NT2/D1 (cell line): Measurements from ENCODE around the gene SLC33A1.
"Not testable (repeated sequence)": the region's sequence is repeated elsewhere in the genome, so short reads cannot be mapped to it uniquely, and the experiment has no call there.

Experiments used
- DNase-seq: peaks from one replicate; pipeline ENCODE4 v3.0.0-alpha.2; 2011; ENCODE audit warnings: low read depth, low spot score
- H3K27me3 ChIP-seq: 2 replicates; pipeline ENCODE4 v1.6.0; 2011; ENCODE audit warnings: mild to moderate bottlenecking; ENCODE audit not compliant: insufficient read length, insufficient read depth
- H3K36me3 ChIP-seq: 2 replicates; pipeline ENCODE4 v1.6.1; 2011; ENCODE audit warnings: mild to moderate bottlenecking, low read length, mixed read lengths; ENCODE audit not compliant: insufficient read depth, insufficient read length
- H3K4me1 ChIP-seq: 2 replicates; pipeline ENCODE4 v1.5.1; 2011; ENCODE audit not compliant: insufficient read depth, insufficient read length
- H3K4me3 ChIP-seq: 2 replicates; pipeline ENCODE4 v1.5.1; 2011; ENCODE audit warnings: low read depth; ENCODE audit not compliant: insufficient read length
- H3K9ac ChIP-seq: 2 replicates; pipeline ENCODE4 v1.6.0; 2011; ENCODE audit warnings: low read depth; ENCODE audit not compliant: insufficient read length
- H3K9me3 ChIP-seq: 2 replicates; pipeline ENCODE4 v1.5.1; 2011; ENCODE audit warnings: mild to moderate bottlenecking, low read length; ENCODE audit not compliant: insufficient read depth
- SUZ12 ChIP-seq: IDR thresholded peaks from 2 replicates; pipeline ENCODE4 v1.6.1; 2011; ENCODE audit not compliant: insufficient read length, insufficient read depth; ENCODE audit errors: extremely low read depth
- YY1 ChIP-seq: IDR thresholded peaks from 2 replicates; pipeline ENCODE4 v1.6.1; 2011; ENCODE audit not compliant: insufficient read length, insufficient read depth
- ZNF274 ChIP-seq: IDR thresholded peaks from 2 replicates; pipeline ENCODE4 v1.6.1; 2011; ENCODE audit warnings: mild to moderate bottlenecking, low read depth, low read length

Gene SLC33A1

DNA sequence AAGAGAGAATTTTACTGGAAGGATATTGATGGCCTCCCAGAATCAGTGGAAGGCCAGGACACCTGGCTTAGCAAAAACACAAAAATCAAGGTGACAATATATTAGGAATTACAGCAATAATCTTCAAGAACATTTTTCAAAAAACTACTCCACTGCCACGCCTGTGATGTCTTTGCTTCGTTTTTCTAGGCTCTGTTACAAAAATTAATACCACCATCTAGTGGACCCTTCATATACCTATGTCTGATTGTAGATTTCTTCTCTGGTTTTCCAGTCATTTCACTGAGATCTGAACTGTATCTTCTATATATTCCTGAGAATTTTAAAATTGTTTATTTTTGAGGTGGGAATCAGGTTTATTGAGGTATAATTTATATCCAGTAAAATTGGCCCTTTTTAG is 5.6 kb upstream of the SLC33A1 start:
- no peaks in the 10 kb centered on the region for H3K27me3 ChIP-seq
- no peaks in the 10 kb centered on the region for H3K36me3 ChIP-seq
- no peak overlapping the region for H3K9ac ChIP-seq
- DNase-seq, result no peak
- H3K9me3 ChIP-seq, result no peaks in the 10 kb centered on the region; the same call in 1 of the 2 replicates
- no peaks in the 10 kb centered on the region for H3K4me1 ChIP-seq
- no peak for TF ChIP-seq YY1
- no peak for TF ChIP-seq ZNF274
- no peak for TF ChIP-seq SUZ12
- H3K4me3 ChIP-seq, result no peak overlapping the region

DNA sequence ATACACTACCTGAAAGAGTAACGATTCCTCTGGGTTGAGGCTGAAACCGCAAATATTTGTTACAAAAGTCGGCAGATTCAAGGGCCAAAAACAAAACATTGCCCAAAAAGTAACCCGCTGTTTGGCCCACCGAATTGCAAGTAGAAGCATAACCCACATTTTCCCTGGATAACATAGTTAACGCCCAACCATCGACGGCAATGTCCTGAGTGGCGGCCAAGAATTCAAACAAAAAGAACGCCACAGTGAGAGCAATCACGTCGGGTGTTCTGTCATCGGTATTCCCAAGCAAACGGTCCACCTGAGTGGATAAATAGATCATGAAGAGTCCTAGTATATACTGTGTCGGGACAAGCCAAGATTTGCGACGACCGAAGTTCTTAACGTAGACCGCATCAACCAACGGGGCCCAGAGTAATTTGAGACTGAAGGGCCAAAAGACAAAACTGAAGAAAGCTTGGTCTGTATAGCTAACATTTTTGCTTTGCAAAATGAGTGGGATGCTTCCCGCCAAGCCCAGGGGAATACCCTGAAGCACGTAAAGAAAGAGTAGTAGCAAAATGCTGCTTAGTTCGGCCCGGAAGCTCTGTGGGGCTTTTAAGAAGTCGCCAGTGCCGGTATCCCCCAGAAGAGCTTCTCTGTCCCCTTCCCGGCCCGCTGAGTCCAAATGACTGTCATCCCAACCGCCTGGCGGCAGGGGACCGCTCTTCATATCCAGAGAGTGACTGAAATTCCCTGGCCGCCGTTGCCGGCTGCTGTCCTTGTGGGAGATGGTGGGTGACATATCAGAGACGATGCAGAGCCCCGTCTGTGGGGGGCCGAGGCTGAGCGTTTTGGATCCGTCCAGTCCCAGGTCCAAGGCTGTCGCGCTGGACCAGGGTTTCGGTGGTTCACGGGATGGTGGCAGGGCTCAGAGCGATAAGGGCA is 750 bp downstream of the SLC33A1 start:
- no peaks in the 10 kb centered on the region for H3K27me3 ChIP-seq
- peak overlapping the region; percentile 96 for H3K9ac ChIP-seq
- H3K36me3 ChIP-seq, result peaks cover 4% of the 10 kb centered on the region
- DNase-seq, result no peak
- peak overlapping the region; percentile 93 for H3K4me3 ChIP-seq
- no peaks in the 10 kb centered on the region for H3K9me3 ChIP-seq
- TF ChIP-seq SUZ12, result no peak
- no peaks in the 10 kb centered on the region for H3K4me1 ChIP-seq

DNA sequence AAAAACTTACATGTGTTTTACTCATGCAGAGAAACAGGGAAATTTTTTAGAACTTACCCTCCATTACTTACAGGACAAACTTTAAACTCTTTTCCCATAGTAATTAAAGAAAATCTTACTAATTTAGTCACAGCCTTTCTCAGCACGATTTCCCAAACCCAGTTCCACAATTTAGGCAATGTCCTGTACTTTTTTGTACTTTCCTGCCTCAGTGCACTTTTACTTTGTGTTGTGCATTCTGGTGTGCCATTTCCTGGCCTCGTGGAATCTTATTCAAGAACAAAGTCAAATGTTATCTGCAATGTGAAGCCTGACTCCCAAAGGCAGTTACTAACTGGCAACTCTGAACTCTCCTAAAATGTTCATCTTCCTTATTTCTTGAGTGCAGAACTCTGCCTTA is 1.9 kb downstream of the SLC33A1 start:
- TF ChIP-seq ZNF274 (no peak), SUZ12 (no peak), YY1 (no peak)
- Histone ChIP-seq H3K4me3 (peak overlapping the region; percentile 93), H3K4me1 (no peaks in the 10 kb centered on the region), H3K36me3 (peaks cover 11% of the 10 kb centered on the region), H3K27me3 (no peaks in the 10 kb centered on the region), H3K9ac (peak overlapping the region; percentile 96), H3K9me3 (no peaks in the 10 kb centered on the region)
- no peak for DNase-seq

DNA sequence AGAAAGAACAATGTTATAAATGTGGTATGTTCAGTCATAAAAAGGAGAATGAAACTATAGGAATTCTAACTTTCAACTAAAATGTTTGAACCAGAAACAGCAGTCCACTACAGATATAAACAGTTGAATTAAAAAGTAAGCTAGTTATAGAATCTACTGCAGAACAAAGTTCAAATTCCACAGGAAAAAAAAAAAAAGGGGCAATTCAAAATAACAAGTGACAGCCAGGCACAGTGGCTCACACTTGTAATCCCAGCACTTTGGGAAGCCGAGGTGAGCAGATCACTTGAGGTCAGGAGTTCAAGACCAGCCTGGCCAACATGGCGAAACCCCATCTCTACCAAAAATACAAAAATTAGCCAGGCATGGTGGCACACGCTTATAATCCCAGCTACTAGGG is 4.8 kb downstream of the SLC33A1 start:
- H3K4me3 ChIP-seq, H3K27me3 ChIP-seq, H3K9ac ChIP-seq, H3K9me3 ChIP-seq, H3K4me1 ChIP-seq, DNase-seq: not testable (repeated sequence)
- peaks cover 18% of the 10 kb centered on the region for H3K36me3 ChIP-seq

DNA sequence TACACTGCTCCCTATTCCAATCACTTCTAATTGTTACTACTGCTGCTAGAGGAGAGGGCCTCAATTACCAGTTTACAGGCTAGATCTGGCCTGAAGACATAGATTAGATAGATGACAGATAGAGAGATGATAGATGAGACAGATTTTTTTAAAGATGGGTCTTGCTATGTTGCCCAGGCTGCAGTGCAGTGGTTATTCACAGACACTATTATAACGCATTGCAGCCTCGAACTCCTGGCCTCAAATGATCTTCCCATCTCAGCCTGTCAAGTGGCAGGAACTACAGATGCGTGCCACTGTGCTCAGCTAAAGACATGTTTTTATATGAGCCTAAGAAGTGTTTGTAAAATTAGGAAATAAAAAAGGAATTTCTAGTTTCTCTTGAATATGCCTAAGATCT is 6.2 kb downstream of the SLC33A1 start:
- H3K4me3 ChIP-seq, result no peak overlapping the region
- H3K36me3 ChIP-seq, result peaks cover 18% of the 10 kb centered on the region

DNA sequence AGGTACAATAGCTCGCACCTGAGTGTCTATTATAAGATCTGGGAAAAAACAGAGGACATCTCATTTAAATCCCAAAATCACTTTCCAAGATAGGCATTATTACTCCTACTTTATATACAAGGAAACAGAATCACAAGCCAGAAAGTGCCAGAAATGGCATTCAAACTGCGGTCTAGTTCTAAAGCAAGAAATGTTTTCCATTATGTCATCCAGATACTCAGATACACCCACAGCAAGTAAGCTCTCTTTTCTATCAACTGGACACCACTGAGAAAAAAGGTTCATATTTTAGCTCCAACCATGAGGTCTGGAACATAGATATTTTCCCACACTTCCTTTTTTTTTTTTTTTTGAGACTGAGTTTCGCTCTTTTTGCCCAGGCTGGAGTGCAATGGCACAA is 8.1 kb downstream of the SLC33A1 start:
- Histone ChIP-seq H3K9ac (no peak overlapping the region), H3K4me3 (no peak overlapping the region), H3K4me1 (no peaks in the 10 kb centered on the region), H3K27me3 (no peaks in the 10 kb centered on the region), H3K9me3 (no peaks in the 10 kb centered on the region), H3K36me3 (peaks cover 26% of the 10 kb centered on the region)
- no peak for TF ChIP-seq YY1
- no peak for TF ChIP-seq SUZ12
- TF ChIP-seq ZNF274, result no peak
- DNase-seq, result no peak

More for the DNA sequence above, 6.2 kb downstream of the SLC33A1 start:
- Histone ChIP-seq H3K4me1 (no peaks in the 10 kb centered on the region), H3K9me3 (no peaks in the 10 kb centered on the region), H3K9ac (no peak overlapping the region), H3K27me3 (no peaks in the 10 kb centered on the region)
- TF ChIP-seq YY1 (no peak), ZNF274 (no peak), SUZ12 (no peak)
- DNase-seq, result no peak

DNA sequence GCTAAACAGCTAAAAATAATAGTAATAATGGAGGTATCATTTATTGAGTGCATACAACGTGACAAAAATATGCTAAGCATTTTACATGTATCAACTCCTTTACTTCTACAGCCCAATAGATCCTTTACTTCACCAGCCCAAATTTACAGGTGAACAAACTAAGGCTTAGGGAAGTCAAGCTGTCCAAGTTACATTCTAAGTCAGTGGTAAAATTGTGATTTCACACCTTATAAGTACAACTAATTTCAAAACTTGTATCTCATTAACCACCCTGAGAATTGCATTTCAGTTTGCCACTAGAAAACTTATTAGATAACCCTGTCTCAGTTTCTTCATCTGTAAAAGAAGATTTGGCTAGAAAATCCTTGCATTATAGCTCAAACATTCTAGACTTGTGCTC is 10.7 kb downstream of the SLC33A1 start:
- Histone ChIP-seq H3K4me3 (no peak overlapping the region), H3K9ac (no peak overlapping the region), H3K4me1 (no peaks in the 10 kb centered on the region), H3K27me3 (no peaks in the 10 kb centered on the region), H3K9me3 (no peaks in the 10 kb centered on the region), H3K36me3 (peaks cover 29% of the 10 kb centered on the region)
- no peak for TF ChIP-seq YY1
- no peak for TF ChIP-seq SUZ12
- no peak for TF ChIP-seq ZNF274
- no peak for DNase-seq
